ENCODE results near the gene TMEM184A. TPM values are rescaled to one million over a fixed set of nuclear protein-coding genes. Genes with fewer than 3 reads are reported as not detected.

Gene TMEM184A
- total and polyA plus RNA-seq, 2 of the 4 experiments (the other 2 are of a cell fraction): 0.36 to 1.9 TPM

- no peak overlapping the region for H2BK20ac ChIP-seq (ENCODE audit: low read depth, low read length)
- H3K79me1 ChIP-seq (ENCODE audit: low read depth in 1 of 2, low read length in 2 of 2): peaks cover 16 to 45% of the 10 kb centered on the region in 2 experiments
- H2BK120ac ChIP-seq (ENCODE audit: low read depth, low read length): no peak overlapping the region
- peak overlapping the region; percentile 49; the same call in 1 of the 2 replicates for H3K9ac ChIP-seq (ENCODE audit: low read depth, low read length)
- TF ChIP-seq RCOR1 (IDR thresholded peaks at IDR 0.05; ENCODE audit: insufficient replicate concordance, low read length) (no peak), NFE2L2 (IDR thresholded peaks at IDR 0.05; ENCODE audit: low read depth, low read length) (no peak), ELK1 (IDR thresholded peaks at IDR 0.05; ENCODE audit: borderline replicate concordance, low read depth, low read length) (no peak), MAFK (IDR thresholded peaks at IDR 0.05; ENCODE audit: low read depth, low read length) (no peak), MAZ (IDR thresholded peaks at IDR 0.05; ENCODE audit: borderline replicate concordance, low read depth, low read length) (no peak), USF2 (IDR thresholded peaks at IDR 0.05; ENCODE audit: low read depth, low read length) (no peak), CEBPB (IDR thresholded peaks at IDR 0.05; ENCODE audit: low read depth, low read length) (no peak)
- POLR2A ChIA-PET (ENCODE audit: unreplicated experiment): no interaction called here
- no peak overlapping the region for H2AK5ac ChIP-seq (ENCODE audit: low read depth, low read length)
- H3K4ac ChIP-seq (ENCODE audit: low read depth, low read length): no peak overlapping the region
- BruUV-seq (replicated peaks): no TSS peak
- H4K20me1 ChIP-seq (ENCODE audit: insufficient read depth, low read length): peaks cover 18% of the 10 kb centered on the region
- CTCF ChIA-PET: no interaction called here
- peak overlapping the region; percentile 95 for H3K4me2 ChIP-seq (ENCODE audit: low read depth, low read length)
- intact Hi-C loops (cut with micrococcal nuclease): loop anchor here (5.0 kb wide), 1 partner anchor 34 kb away; no protein-coding TSS in a partner anchor
- peaks cover 38% of the 10 kb centered on the region for H3K36me3 ChIP-seq (ENCODE audit: control insufficient read depth, insufficient read depth, low read length)
- no peak overlapping the region for H3K23ac ChIP-seq (ENCODE audit: low read depth, low read length)
- dilution Hi-C loops (cut with HindIII; ENCODE audit: low sequenced_read_pairs, unreplicated experiment): no loop called here
- no peaks in the 10 kb centered on the region for H3K9me3 ChIP-seq (ENCODE audit: control insufficient read depth, insufficient read depth, low read length)
- H2BK15ac ChIP-seq (ENCODE audit: low read depth, low read length): no peak overlapping the region
- no peaks in the 10 kb centered on the region for H3K27me3 ChIP-seq (ENCODE audit: control insufficient read depth, insufficient read depth, low read length)
- H4K5ac ChIP-seq (ENCODE audit: low read depth, low read length): no peak overlapping the region
- DNase-seq (no peak), ATAC-seq (ENCODE audit: low read depth) (no peak)
- no peak overlapping the region for H3K18ac ChIP-seq (ENCODE audit: low read depth, low read length)
- no peak overlapping the region for H2AK9ac ChIP-seq (replicated peaks; ENCODE audit: low read depth, low read length, poor library complexity)
- 100% methylated on average over 8 of the region's 20 CpGs; no CpG with 5 or more reads in 1 of the 2 experiments for WGBS, 2 experiments (ENCODE audit: extremely low coverage in 2 of 2, insufficient read length in 1 of 2)
- no peak overlapping the region for H2AFZ ChIP-seq (replicated peaks; ENCODE audit: low read length, poor library complexity)
- H3K14ac ChIP-seq (replicated peaks; ENCODE audit: low read depth, low read length): no peak overlapping the region
- no peak overlapping the region for H4K8ac ChIP-seq (ENCODE audit: low read depth in 2 of 2, low read length in 2 of 2)
- no peak overlapping the region for H3K56ac ChIP-seq (ENCODE audit: extremely low read depth, insufficient read depth, low read length)
- 0 out of 2 replicates have a peak overlapping the region, but pooled peaks have one; percentile 98 for H3K4me3 ChIP-seq (ENCODE audit: insufficient read depth, low read depth, low read length)
- no peak overlapping the region for H2BK5ac ChIP-seq (ENCODE audit: low read depth, low read length, poor library complexity, severe bottlenecking)
- no peak overlapping the region for H4K91ac ChIP-seq (ENCODE audit: insufficient read depth, low read depth, low read length)
- H3K27ac ChIP-seq (ENCODE audit: insufficient read depth, low read length): no peak overlapping the region
- in situ Hi-C loops (cut with MboI; ENCODE audit: low sequenced_read_pairs): no loop called here
- 0 out of 2 replicates have a peak, but pooled peaks cover 3% of the 10 kb centered on the region for H3K9me1 ChIP-seq (ENCODE audit: insufficient read depth, low read length)
- H3K4me1 ChIP-seq (ENCODE audit: control insufficient read depth, insufficient read depth, low read length): peaks cover 5% of the 10 kb centered on the region
Measured at GRCh38 chr7:1502845-1503244, 53.2 kb downstream of the TMEM184A start.
